HFFc6 (cell line): Measurements from ENCODE around the gene KCP. TPM values are rescaled to one million over a fixed set of nuclear protein-coding genes. Genes with fewer than 3 reads are reported as not detected.

Experiments
- DNase-seq: peaks from one replicate; pipeline ENCODE4 v3.0.0-alpha.2; 2018
- H3K27ac Mint-ChIP-seq: 2 replicates; pipeline ENCODE4 v1.8.0; 2020; ENCODE audit warnings: mild to moderate bottlenecking, mixed read lengths
- H3K27me3 Mint-ChIP-seq: 2 replicates; pipeline ENCODE4 v1.8.0; 2021; ENCODE audit warnings: mild to moderate bottlenecking, moderate library complexity, mixed read lengths; ENCODE audit not compliant: insufficient read depth
- H3K36me3 Mint-ChIP-seq: 2 replicates; pipeline ENCODE4 v1.8.0; 2021; ENCODE audit warnings: low read depth, mixed read lengths
- H3K4me1 Mint-ChIP-seq: 2 replicates; pipeline ENCODE4 v1.8.0; 2020; ENCODE audit warnings: low read depth, mixed read lengths
- H3K4me3 Mint-ChIP-seq: 2 replicates; pipeline ENCODE4 v1.8.0; 2020; ENCODE audit warnings: mild to moderate bottlenecking, moderate library complexity, mixed read lengths
- H3K9me3 Mint-ChIP-seq: 2 replicates; pipeline ENCODE4 v1.8.0; 2020; ENCODE audit warnings: mild to moderate bottlenecking, mixed read lengths
- CTCF ChIP-seq: fragments of 200-600 bp; sonication (generic); IDR thresholded peaks from 2 replicates; pipeline ENCODE4 v1.5.0; 2021; ENCODE audit warnings: antibody characterized with exemption, mild to moderate bottlenecking
- total RNA-seq, 6 experiments: library from RNA; stranded (reverse); fragmentation: NEBNext Ultra II Directional; extraction: Animal tissue kit (Norgen Biotek cat#: 25700); gene quantifications; 2 replicates in 1 of 6; 3 replicates in 5 of 6; pipeline ENCODE4 v1.2.3, GENCODE V29; 2021

KCP gene
- total RNA-seq, 6 experiments from 2014 or later: 0.05 to 0.07 TPM; not detected in 4

GRCh38 chr7:128885370-128886187 is 24.9 kb downstream of the KCP start:
- no peaks in the 10 kb centered on the region for H3K36me3 Mint-ChIP-seq
- H3K9me3 Mint-ChIP-seq: no peaks in the 10 kb centered on the region
- TF ChIP-seq CTCF: no peak
- H3K27me3 Mint-ChIP-seq: peaks cover 9% of the 10 kb centered on the region; the same call in 1 of the 2 replicates
- no peak for DNase-seq
- H3K27ac Mint-ChIP-seq: no peak overlapping the region
- H3K4me3 Mint-ChIP-seq: no peak overlapping the region
- no peaks in the 10 kb centered on the region for H3K4me1 Mint-ChIP-seq

DNA sequence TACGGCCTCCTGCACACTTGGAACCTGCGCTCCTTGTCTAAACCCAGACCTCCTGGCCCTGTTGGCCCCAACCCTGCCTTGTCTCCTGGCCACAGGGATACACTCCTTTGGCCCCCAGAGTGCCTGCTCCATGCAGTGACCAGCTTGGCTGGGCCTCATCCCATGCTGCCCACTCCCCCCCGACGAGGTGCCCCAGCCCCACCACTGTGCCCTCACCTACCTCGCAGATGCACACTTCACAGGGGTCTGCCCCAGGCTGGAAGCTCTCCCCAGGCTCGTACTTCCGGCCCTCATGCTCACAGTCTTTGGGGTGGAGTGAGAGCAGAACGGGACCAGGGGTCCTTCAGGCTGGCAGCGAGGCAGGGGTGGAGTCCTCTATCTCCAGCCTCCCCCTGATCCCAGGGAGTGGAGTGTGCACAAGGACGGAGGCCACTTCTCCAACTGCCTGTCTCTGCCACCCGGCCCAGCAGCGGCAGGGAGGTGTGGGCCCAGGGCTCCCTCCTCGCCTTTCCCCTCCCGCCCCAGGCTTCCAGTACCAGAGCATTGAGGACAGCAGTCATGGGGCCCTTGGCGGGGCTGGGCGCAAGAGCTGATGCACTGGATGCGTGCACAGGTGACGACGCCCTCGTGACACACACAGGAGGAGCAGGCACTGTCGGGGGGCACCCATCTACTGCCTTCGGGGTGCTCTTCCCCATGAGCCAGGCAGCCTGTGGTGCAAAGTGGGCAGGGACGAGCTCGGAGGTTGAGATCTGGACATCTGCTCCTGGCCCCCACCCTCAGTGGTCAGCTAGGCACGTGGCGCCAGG is 25.7 kb downstream of the KCP start:
- H3K36me3 Mint-ChIP-seq: no peaks in the 10 kb centered on the region
- no peaks in the 10 kb centered on the region for H3K4me1 Mint-ChIP-seq
- TF ChIP-seq CTCF: no peak
- no peak for DNase-seq
- H3K27me3 Mint-ChIP-seq: peaks cover 9% of the 10 kb centered on the region; the same call in 1 of the 2 replicates
- H3K27ac Mint-ChIP-seq: no peak overlapping the region
- no peak overlapping the region for H3K4me3 Mint-ChIP-seq
- H3K9me3 Mint-ChIP-seq: no peaks in the 10 kb centered on the region

- Mint-ChIP-seq H3K4me3 (no peak overlapping the region), H3K27ac (no peak overlapping the region), H3K27me3 (peaks cover 9% of the 10 kb centered on the region; the same call in 1 of the 2 replicates), H3K4me1 (no peaks in the 10 kb centered on the region), H3K9me3 (no peaks in the 10 kb centered on the region), H3K36me3 (no peaks in the 10 kb centered on the region)
- peak; percentile 99 for TF ChIP-seq CTCF
- DNase-seq: peak; percentile 58
Measured at GRCh38 chr7:128883622-128884448, 26.7 kb downstream of the KCP start.

DNA sequence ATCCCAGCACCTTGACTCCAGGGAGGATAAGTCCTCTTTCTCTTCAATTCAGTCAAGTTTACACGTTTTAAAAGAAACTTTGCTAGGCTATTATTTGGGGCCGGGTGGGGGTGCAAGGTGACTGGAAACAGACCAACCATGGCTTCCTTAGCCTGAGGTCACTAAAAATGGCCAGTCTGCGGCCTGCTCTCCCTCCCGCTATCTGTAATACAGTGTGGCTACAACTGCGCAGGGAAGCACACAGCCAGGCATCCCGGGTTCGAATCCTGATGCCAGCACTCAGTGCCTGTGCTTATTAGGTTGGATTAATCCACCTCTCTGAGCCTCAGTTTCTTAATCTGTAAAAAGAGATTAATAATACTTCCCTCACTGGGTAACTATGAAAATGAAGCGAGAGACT is 28.4 kb downstream of the KCP start:
- Mint-ChIP-seq H3K4me1 (no peaks in the 10 kb centered on the region), H3K4me3 (no peak overlapping the region)

More for the DNA sequence above, 28.4 kb downstream of the KCP start:
- H3K36me3 Mint-ChIP-seq: no peaks in the 10 kb centered on the region
- TF ChIP-seq CTCF: no peak
- H3K27ac Mint-ChIP-seq: no peak overlapping the region
- no peak for DNase-seq
- no peaks in the 10 kb centered on the region for H3K9me3 Mint-ChIP-seq
- H3K27me3 Mint-ChIP-seq: peaks cover 9% of the 10 kb centered on the region; the same call in 1 of the 2 replicates
